DND-41 (cell line): ENCODE measurements around the gene INO80.

Source experiments
- ATAC-seq: fragments of 200-7000 bp; cut with Tn5 transposase; 3 replicates; pipeline ENCODE4 v1.9.1; 2021; ENCODE audit warnings: low read depth; ENCODE audit not compliant: insufficient read depth
- DNase-seq: peaks from one replicate; pipeline ENCODE4 v3.0.0-alpha.2; 2020
- H2AFZ ChIP-seq: 2 replicates; pipeline ENCODE4 v1.6.0; 2012; ENCODE audit warnings: low read depth, low read length
- H3K27ac ChIP-seq: 2 replicates; pipeline ENCODE4 v1.5.1; 2012; ENCODE audit warnings: low read length, inconsistent platforms
- H3K27me3 ChIP-seq: fragments of 200-600 bp; sonication (generic); 2 replicates; pipeline ENCODE4 v1.6.0; 2012; ENCODE audit warnings: low read length, mild to moderate bottlenecking, inconsistent platforms; ENCODE audit not compliant: insufficient read depth, poor library complexity
- H3K36me3 ChIP-seq: 2 replicates; pipeline ENCODE4 v1.5.1; 2012; ENCODE audit warnings: low read length, inconsistent platforms; ENCODE audit not compliant: insufficient read depth
- H3K4me1 ChIP-seq: 2 replicates; pipeline ENCODE4 v1.5.1; 2012; ENCODE audit warnings: mild to moderate bottlenecking, low read length; ENCODE audit not compliant: insufficient read depth
- H3K4me2 ChIP-seq: 2 replicates; pipeline ENCODE4 v1.6.0; 2012; ENCODE audit warnings: mild to moderate bottlenecking, moderate library complexity, low read length, inconsistent platforms; ENCODE audit not compliant: insufficient read depth
- H3K4me3 ChIP-seq, 2 experiments: fragments of 200-600 bp in 1 of 2; shearing (Covaris generic) in 1 of 2; 2 replicates each; pipeline ENCODE4 v1.5.1; 2012 to 2016; ENCODE audit warnings: inconsistent platforms in 2 of 2, low read length in 2 of 2, mild to moderate bottlenecking in 2 of 2, low read depth in 1 of 2, moderate library complexity in 1 of 2
- H3K79me2 ChIP-seq: 2 replicates; pipeline ENCODE4 v1.6.0; 2012; ENCODE audit warnings: low read length, inconsistent platforms; ENCODE audit not compliant: insufficient read depth
- H3K9ac ChIP-seq: 2 replicates; pipeline ENCODE4 v1.6.0; 2012; ENCODE audit warnings: low read depth, mild to moderate bottlenecking, inconsistent platforms, low read length, moderate library complexity
- H3K9me3 ChIP-seq: 2 replicates; pipeline ENCODE4 v1.5.1; 2012; ENCODE audit warnings: low read length, moderate library complexity, mild to moderate bottlenecking, inconsistent platforms; ENCODE audit not compliant: insufficient read depth, severe bottlenecking
- H4K20me1 ChIP-seq: 2 replicates; pipeline ENCODE4 v1.6.0; 2012; ENCODE audit warnings: low read length; ENCODE audit not compliant: insufficient read depth
- EZH2 ChIP-seq: IDR thresholded peaks from 3 replicates; pipeline ENCODE4 v1.6.1; 2012; ENCODE audit warnings: borderline replicate concordance, low read depth, mild to moderate bottlenecking, moderate library complexity, low read length, inconsistent platforms; ENCODE audit not compliant: severe bottlenecking
- TF ChIP-seq, protein P1 (sequence below): IDR thresholded peaks from 2 replicates; pipeline ENCODE4 v1.5.1; 2012; ENCODE audit warnings: borderline replicate concordance, low read length, moderate library complexity, mild to moderate bottlenecking; ENCODE audit not compliant: poor library complexity, severe bottlenecking; ENCODE audit errors: extremely low read depth

INO80 gene

DNA sequence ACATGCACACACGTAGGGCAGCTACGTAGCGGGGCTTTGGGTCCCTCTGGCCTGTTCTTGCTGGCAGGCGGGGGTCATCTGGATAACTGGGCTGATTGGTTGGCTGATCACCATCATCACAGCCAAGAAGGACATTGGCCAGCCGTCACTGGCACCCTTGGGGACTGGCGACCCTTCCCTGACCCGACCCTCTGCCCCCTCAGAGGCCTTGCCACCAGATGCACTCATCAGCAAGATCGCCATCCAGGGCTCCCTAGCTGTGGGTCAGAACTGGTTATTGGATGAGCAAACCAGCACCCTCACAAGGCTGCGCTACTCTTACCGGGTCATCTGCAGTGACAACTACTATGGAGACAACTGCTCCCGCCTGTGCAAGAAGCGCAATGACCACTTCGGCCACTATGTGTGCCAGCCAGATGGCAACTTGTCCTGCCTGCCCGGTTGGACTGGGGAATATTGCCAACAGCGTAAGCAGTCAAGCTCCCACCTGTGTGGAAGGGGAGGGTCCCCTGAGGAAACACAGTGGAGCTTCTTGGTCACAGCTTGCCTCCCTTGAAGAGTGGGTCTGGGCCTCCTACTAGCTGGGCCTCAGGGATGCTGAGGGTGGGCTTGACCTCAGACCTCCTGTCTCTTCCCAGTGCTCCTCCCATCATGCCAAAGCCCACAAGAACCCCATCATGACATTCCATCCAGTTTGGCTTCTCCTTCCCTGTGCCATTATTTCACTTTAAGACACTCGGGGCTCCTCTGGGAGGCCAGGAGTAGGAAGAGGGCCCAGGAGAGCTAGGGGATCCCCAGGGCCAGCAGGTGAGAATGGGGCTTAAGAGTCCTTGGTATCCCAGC is 184.6 kb downstream of the INO80 start:
- Histone ChIP-seq H3K4me3 (no peak overlapping the region), H3K36me3 (no peaks in the 10 kb centered on the region), H3K9ac (no peak overlapping the region), H3K9me3 (no peaks in the 10 kb centered on the region), H3K27ac (no peak overlapping the region), H4K20me1 (peaks cover 28% of the 10 kb centered on the region), H3K27me3 (peaks cover 39% of the 10 kb centered on the region), H3K4me2 (no peak overlapping the region), H3K79me2 (no peaks in the 10 kb centered on the region), H2AFZ (no peak overlapping the region), H3K4me1 (peaks cover 31% of the 10 kb centered on the region)
- DNase-seq (no peak), ATAC-seq (no peak)
- TF ChIP-seq, protein P1, sequence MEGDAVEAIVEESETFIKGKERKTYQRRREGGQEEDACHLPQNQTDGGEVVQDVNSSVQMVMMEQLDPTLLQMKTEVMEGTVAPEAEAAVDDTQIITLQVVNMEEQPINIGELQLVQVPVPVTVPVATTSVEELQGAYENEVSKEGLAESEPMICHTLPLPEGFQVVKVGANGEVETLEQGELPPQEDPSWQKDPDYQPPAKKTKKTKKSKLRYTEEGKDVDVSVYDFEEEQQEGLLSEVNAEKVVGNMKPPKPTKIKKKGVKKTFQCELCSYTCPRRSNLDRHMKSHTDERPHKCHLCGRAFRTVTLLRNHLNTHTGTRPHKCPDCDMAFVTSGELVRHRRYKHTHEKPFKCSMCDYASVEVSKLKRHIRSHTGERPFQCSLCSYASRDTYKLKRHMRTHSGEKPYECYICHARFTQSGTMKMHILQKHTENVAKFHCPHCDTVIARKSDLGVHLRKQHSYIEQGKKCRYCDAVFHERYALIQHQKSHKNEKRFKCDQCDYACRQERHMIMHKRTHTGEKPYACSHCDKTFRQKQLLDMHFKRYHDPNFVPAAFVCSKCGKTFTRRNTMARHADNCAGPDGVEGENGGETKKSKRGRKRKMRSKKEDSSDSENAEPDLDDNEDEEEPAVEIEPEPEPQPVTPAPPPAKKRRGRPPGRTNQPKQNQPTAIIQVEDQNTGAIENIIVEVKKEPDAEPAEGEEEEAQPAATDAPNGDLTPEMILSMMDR, result no peak
- TF ChIP-seq EZH2, result no peak

DNA sequence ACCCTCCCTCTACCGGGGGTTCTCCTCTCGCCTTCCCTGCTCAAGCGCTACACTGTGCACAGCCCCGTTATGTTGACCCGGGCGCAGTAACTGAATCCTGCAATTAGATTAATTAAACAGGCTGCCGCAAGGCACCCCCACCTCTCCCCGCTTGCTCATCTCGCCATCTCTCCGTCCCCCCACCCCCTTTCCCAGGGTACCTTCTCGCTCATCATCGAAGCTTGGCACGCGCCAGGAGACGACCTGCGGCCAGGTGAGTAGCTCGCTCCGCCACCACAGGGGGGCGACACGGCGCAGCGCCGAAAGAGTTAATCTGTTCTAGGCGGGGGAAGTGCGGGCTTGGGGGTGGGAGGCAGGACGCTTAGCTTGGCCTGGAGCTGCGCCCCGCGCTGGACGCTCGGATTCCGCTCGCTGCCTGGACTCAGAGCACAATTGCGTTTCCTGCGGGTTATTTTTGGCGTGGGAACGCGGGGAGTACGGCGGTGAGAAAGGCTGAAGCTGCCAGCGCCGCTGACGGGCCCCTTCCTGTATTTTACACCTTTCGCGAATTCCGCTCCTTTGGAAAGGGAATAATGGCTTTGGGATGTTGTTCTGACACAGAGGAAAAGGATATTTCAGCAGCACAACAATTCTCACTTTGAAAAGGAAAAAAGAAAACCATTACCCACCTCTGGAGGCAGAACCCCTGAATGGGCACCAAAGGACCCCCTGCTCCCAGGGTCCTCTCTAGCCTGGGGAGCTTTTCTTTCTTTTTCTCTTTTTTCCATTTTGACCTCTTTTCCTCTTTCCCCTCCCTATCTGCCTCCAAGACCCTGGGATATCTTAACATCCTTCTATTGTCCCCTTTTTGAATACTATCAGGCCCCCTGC is 185.4 kb downstream of the INO80 start:
- peaks cover 36% of the 10 kb centered on the region for H4K20me1 ChIP-seq
- H3K4me3 ChIP-seq, result no peak overlapping the region
- H3K27ac ChIP-seq, result no peak overlapping the region
- no peak overlapping the region for H2AFZ ChIP-seq
- no peaks in the 10 kb centered on the region for H3K9me3 ChIP-seq
- H3K79me2 ChIP-seq, result no peaks in the 10 kb centered on the region
- DNase-seq (no peak), ATAC-seq (no peak)
- peaks cover 40% of the 10 kb centered on the region for H3K4me1 ChIP-seq
- H3K4me2 ChIP-seq, result no peak overlapping the region
- H3K27me3 ChIP-seq, result peaks cover 48% of the 10 kb centered on the region
- no peak overlapping the region for H3K9ac ChIP-seq
- TF ChIP-seq, protein P1, result peak; percentile 27
- no peak for TF ChIP-seq EZH2
- no peaks in the 10 kb centered on the region for H3K36me3 ChIP-seq

DNA sequence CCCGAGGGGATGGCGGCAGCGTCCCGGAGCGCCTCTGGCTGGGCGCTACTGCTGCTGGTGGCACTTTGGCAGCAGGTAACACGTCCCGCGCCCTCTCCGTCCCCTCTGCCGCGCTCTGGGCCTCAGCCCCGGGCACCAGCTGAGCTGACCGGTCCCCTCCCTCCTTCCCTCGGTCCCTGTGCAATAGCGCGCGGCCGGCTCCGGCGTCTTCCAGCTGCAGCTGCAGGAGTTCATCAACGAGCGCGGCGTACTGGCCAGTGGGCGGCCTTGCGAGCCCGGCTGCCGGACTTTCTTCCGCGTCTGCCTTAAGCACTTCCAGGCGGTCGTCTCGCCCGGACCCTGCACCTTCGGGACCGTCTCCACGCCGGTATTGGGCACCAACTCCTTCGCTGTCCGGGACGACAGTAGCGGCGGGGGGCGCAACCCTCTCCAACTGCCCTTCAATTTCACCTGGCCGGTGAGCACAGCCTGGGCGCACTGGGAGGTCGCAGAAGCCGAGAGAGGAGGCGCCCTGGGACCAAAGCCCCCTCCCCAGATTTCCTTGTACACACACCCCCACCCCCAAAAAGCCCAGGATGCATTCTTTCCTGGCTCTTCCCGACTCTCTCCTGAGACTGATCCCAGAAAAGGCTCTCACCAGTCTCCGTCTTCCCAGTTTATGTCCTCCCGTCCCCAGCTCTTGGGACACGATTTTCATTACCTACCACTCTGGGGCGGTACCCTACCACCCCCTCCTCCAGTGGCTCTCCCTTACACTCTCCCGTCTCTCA is 186.2 kb downstream of the INO80 start:
- H3K4me3 ChIP-seq, result no peak overlapping the region
- H3K4me1 ChIP-seq, result peaks cover 48% of the 10 kb centered on the region
- peaks cover 43% of the 10 kb centered on the region for H4K20me1 ChIP-seq
- H2AFZ ChIP-seq, result no peak overlapping the region
- no peaks in the 10 kb centered on the region for H3K79me2 ChIP-seq
- no peak overlapping the region for H3K27ac ChIP-seq
- no peak overlapping the region for H3K4me2 ChIP-seq
- no peaks in the 10 kb centered on the region for H3K36me3 ChIP-seq
- no peaks in the 10 kb centered on the region for H3K9me3 ChIP-seq
- TF ChIP-seq EZH2, result no peak
- TF ChIP-seq, protein P1, result no peak
- no peak overlapping the region for H3K9ac ChIP-seq
- DNase-seq, result no peak
- ATAC-seq, result no peak
- H3K27me3 ChIP-seq, result peaks cover 56% of the 10 kb centered on the region
